Spinal cord (tissue), 10 donors: ENCODE measurements around the gene F7. TPM values are rescaled to one million over a fixed set of nuclear protein-coding genes. Genes with fewer than 3 reads are reported as not detected.

Experiments used
- DNase-seq, 6 donors: peaks; one replicate each; pipeline versions ENCODE4 v3.0.0 to v3.0.0-alpha.2; 2013 to 2015; ENCODE audit warnings: low spot score in 6 of 6, low read depth in 4 of 6
- H3K27ac ChIP-seq: one replicate; pipeline ENCODE4 v1.5.1; 2013; ENCODE audit warnings: low read depth, low read length, control low read depth
- H3K27me3 ChIP-seq: one replicate; pipeline ENCODE4 v1.6.1; 2013; ENCODE audit warnings: low read length; ENCODE audit not compliant: control insufficient read depth, insufficient read depth
- H3K36me3 ChIP-seq: one replicate; pipeline ENCODE4 v1.6.1; 2013; ENCODE audit warnings: low read length; ENCODE audit not compliant: control insufficient read depth, insufficient read depth
- H3K4me1 ChIP-seq: one replicate; pipeline ENCODE4 v1.6.1; 2013; ENCODE audit warnings: low read length; ENCODE audit not compliant: control insufficient read depth, insufficient read depth
- H3K4me3 ChIP-seq: one replicate; pipeline ENCODE4 v1.5.1; 2013; ENCODE audit warnings: low read depth, low read length, control low read depth
- H3K9me3 ChIP-seq: one replicate; pipeline ENCODE4 v1.6.1; 2013; ENCODE audit warnings: low read length; ENCODE audit not compliant: control insufficient read depth, insufficient read depth
- WGBS: methylation state at CpG from one replicate; pipeline ENCODE4 v1.1.5; 2013; ENCODE audit warnings: missing lambda C conversion rate; ENCODE audit not compliant: insufficient coverage; 5-methylcytosine and 5-hydroxymethylcytosine counted together
- polyA plus RNA-seq, 2 donors: library from polyadenylated mRNA; unstranded; fragments of 120-200 nt; gene quantifications; one replicate each; pipeline ENCODE4 v1.2.1, GENCODE V29; 2013; ENCODE audit not compliant: insufficient read length in 2 of 2
- total RNA-seq, 2 donors: library from RNA; depleted of rRNA in 1 of 2; stranded (reverse); fragments of 120-200 nt in 1 of 2; fragments of >200 nt in 1 of 2; gene quantifications; one replicate each; pipeline versions ENCODE4 v1.2.3 to v1.2.4, GENCODE V29; 2013 to 2014
- donor health status: healthy.

F7 gene
- total and polyA plus RNA-seq, 4 donors, result 0.40 to 3.3 (median 2.4) TPM

- 94% methylated on average over 38 of the region's 38 CpGs for WGBS
- Histone ChIP-seq H3K27me3 (peaks cover 15% of the 10 kb centered on the region), H3K4me1 (peaks cover 22% of the 10 kb centered on the region), H3K9me3 (no peaks in the 10 kb centered on the region), H3K4me3 (no peak overlapping the region), H3K27ac (no peak overlapping the region), H3K36me3 (peaks cover 7% of the 10 kb centered on the region)
- DNase-seq, result no peak
Measured at GRCh38 chr13:113148940-113149503, 43.4 kb downstream of the F7 start.

DNA sequence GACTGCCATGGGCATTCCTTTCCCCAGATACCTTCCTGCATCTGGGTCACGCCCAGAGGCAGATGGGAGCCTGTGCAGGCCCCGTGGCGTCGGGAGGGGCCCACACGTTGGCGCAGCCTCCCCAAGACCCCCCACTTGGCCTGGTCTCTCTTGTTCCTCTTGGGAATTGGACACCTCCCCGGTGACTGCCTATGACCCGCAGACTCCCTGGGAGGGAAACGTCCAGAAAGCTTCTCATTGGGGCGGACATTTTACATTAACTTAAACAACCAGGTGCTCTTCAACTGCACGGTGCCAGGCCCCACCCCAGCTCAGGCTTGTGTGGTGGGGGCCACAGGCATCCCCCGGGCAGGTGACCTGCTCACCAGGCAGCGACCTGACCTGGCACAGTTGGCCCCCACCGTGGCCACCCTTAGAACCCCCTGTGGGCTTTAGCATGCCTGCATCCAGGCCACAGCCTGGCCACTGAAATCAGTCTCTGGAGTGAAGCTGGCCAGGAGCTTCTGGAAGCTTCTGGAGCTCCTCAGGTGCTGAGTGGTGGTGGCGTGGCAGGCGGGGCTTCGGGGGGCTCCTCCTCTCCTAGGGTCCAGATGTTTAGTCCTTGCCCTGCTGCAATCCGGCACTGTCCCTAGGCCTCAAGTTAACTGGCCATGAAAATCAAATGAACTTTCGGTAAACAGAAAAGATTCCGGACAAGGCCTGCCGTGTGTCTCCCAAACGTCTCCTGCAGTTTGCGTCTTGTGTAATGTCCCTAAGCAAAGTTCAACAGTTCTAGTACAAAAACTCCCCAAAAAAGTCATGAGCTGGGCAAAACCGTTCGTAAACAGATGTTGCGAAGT, 44.3 kb downstream of the F7 start:
- peaks cover 15% of the 10 kb centered on the region for H3K27me3 ChIP-seq
- H3K4me3 ChIP-seq, result no peak overlapping the region
- WGBS, result 93% methylated on average over 23 of the region's 26 CpGs
- H3K27ac ChIP-seq, result no peak overlapping the region
- peaks cover 29% of the 10 kb centered on the region for H3K4me1 ChIP-seq
- peaks cover 7% of the 10 kb centered on the region for H3K36me3 ChIP-seq
- DNase-seq, result no peak
- H3K9me3 ChIP-seq, result no peaks in the 10 kb centered on the region

DNA sequence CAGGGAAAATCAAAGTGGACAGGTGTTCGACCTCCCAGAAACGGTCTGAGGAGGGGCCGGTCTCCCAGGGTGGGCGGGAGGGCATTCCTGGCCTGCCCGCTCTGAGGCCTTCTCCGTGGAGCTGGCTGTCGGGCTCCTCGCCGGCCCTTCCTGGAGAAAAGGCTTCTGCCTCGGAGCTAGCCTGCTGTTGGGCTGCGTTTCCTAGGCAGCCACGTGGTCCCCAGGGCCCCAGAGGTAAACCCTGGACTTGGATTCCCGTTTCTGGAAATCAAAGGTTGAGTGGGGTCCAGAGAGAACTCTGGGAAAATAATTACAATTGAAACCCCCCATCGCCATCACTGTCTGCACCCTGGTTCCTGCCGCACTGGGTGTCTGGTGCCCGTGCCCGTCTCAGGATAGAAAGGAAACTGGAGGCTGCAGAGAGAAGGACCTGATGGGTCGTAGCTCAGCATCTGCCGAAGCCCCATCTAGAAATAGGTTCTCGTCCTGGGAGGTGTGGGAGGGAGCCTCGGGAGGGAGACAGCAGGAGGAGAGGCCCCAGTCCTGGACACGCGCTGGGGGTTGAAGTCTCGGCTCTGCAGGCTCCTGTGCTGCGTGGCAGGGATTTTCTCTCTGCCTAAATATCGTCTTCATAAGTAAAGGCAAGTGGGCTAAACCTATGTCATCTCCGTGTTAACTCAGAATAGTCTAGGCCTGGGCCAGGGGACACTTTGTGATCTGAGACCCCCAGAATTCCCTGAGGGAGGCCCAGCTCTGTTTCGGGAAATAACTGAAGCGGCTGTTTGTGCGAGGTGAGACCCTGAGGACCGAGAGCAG, 45.2 kb downstream of the F7 start:
- Histone ChIP-seq H3K36me3 (peaks cover 7% of the 10 kb centered on the region), H3K4me1 (peaks cover 29% of the 10 kb centered on the region), H3K4me3 (no peak overlapping the region), H3K9me3 (no peaks in the 10 kb centered on the region), H3K27me3 (peaks cover 15% of the 10 kb centered on the region), H3K27ac (no peak overlapping the region)
- 84% methylated on average over 31 of the region's 31 CpGs for WGBS
- no peak for DNase-seq

- Histone ChIP-seq H3K4me1 (peaks cover 29% of the 10 kb centered on the region), H3K36me3 (peaks cover 7% of the 10 kb centered on the region), H3K27ac (no peak overlapping the region), H3K4me3 (no peak overlapping the region), H3K9me3 (no peaks in the 10 kb centered on the region), H3K27me3 (peaks cover 15% of the 10 kb centered on the region)
- 65% methylated on average over 21 of the region's 28 CpGs for WGBS
- peak in 2 of 6 donors; percentile 50 to 54 for DNase-seq
Measured at GRCh38 chr13:113151745-113152690, 46.4 kb downstream of the F7 start.

GRCh38 chr13:113152691-113152983, 47.0 kb downstream of the F7 start:
- H3K4me3 ChIP-seq, result peak overlapping the region; percentile 55
- no peak overlapping the region for H3K27ac ChIP-seq
- peaks cover 7% of the 10 kb centered on the region for H3K36me3 ChIP-seq
- WGBS, result 25% methylated on average over 2 of the region's 2 CpGs
- peaks cover 29% of the 10 kb centered on the region for H3K4me1 ChIP-seq
- peaks cover 15% of the 10 kb centered on the region for H3K27me3 ChIP-seq
- no peaks in the 10 kb centered on the region for H3K9me3 ChIP-seq
- DNase-seq, result no peak

DNA sequence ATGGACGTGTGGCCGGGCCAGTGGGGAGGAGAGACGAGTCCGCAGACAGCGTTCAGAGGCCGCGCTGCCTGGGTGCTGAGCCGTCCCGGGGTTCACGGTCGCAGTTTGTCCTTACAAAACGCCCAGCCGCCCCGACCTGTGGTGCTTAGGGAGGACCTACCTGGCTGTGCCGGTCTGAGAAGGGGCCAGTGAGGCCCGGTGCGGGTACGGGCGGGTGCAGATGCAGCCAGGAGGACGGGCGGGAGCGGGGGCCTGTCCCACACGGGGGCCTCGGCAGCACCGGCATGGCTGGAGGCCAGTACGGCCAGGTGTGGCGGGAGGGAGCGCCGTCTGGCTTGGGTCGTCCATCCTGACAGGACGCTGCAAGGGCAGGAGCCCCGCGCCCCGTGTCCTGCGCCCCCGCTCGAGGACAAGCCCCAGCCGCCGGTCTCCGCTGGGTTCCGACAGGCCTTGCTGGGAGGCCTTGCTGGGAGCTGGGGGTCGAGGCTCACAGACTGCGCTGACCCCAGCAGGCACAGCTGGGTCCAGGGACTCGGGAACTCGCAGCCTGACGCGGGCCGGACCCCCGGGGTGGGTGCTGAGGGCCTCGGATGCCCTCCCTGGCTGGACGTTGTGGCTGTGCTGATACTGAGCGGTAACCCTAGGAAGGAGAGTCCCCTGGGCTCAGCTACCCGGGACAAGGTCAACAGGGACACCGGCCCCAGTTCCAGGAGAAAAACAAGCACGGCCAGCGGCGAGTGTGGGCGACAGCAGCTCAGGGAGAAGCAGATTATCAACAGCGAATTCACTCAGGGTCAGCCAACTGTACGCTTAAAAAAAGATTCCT, 47.6 kb downstream of the F7 start:
- peak in 2 of 6 donors; percentile 22 to 23 for DNase-seq
- peak overlapping the region; percentile 55 for H3K4me3 ChIP-seq
- peaks cover 15% of the 10 kb centered on the region for H3K27me3 ChIP-seq
- no peaks in the 10 kb centered on the region for H3K9me3 ChIP-seq
- peaks cover 29% of the 10 kb centered on the region for H3K4me1 ChIP-seq
- H3K36me3 ChIP-seq, result peaks cover 7% of the 10 kb centered on the region
- WGBS, result 5% methylated on average over 60 of the region's 60 CpGs
- peak overlapping the region; percentile 75 for H3K27ac ChIP-seq

GRCh38 chr13:113153810-113154748, 48.5 kb downstream of the F7 start:
- Histone ChIP-seq H3K9me3 (no peaks in the 10 kb centered on the region), H3K27ac (peak overlapping the region; percentile 75), H3K27me3 (peaks cover 15% of the 10 kb centered on the region), H3K4me3 (peak overlapping the region; percentile 55), H3K4me1 (peaks cover 30% of the 10 kb centered on the region), H3K36me3 (peaks cover 7% of the 10 kb centered on the region)
- peak; percentile 43 to 87 (median 52) for DNase-seq
- WGBS, result 21% methylated on average over 13 of the region's 76 CpGs

DNA sequence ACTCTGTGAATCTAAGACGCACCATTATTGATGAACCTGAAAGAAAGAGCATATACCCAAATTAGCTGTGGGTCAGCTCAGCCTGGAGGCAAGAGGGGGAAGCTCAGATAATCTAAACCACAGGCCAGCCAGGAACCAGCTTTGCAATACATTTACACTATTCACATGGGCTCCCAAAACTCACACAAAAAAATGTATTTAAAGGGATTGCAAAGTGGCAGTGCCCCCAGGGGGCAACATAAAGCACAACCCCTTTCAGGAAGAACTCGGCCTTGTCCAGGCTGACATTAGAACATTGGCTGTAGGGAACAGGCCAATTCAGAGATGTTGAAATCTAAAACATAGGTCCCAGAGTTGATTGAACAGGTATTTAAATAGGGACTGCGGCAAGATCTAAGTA, 49.6 kb downstream of the F7 start:
- H3K27me3 ChIP-seq, result peaks cover 16% of the 10 kb centered on the region
- H3K9me3 ChIP-seq, result no peaks in the 10 kb centered on the region
- H3K36me3 ChIP-seq, result peaks cover under 1% of the 10 kb centered on the region
- peaks cover 32% of the 10 kb centered on the region for H3K4me1 ChIP-seq
- H3K27ac ChIP-seq, result no peak overlapping the region
- DNase-seq, result no peak
- no peak overlapping the region for H3K4me3 ChIP-seq
- 82% methylated on average over 2 of the region's 3 CpGs for WGBS
